Hepatocyte (in vitro differentiated cells): ENCODE data around the gene KLRK1. TPM values are rescaled to one million over a fixed set of nuclear protein-coding genes. Genes with fewer than 3 reads are reported as not detected.
A peak's percentile ranks its signal among the peaks of the same experiment; 100 is the strongest.
"Not testable (repeated sequence)": the region's sequence is repeated elsewhere in the genome, so short reads cannot be mapped to it uniquely, and the experiment has no call there.

Experiments used
- DNase-seq: peaks from one replicate; pipeline ENCODE4 v3.0.0-alpha.2; 2016; ENCODE audit warnings: low spot score
- H2AFZ ChIP-seq: fragments of 200-600 bp; sonication (generic); 2 replicates; pipeline ENCODE4 v1.6.0; 2016; ENCODE audit warnings: antibody characterized with exemption, mild to moderate bottlenecking
- H3K27ac ChIP-seq: fragments of 200-600 bp; sonication (generic); 2 replicates; pipeline ENCODE4 v1.5.1; 2016; ENCODE audit warnings: mild to moderate bottlenecking
- H3K27me3 ChIP-seq: fragments of 200-600 bp; sonication (generic); 2 replicates; pipeline ENCODE4 v1.6.1; 2016
- H3K36me3 ChIP-seq: fragments of 200-600 bp; sonication (generic); replicated peaks from 2 replicates; pipeline ENCODE4 v1.5.1; 2016; ENCODE audit warnings: low read depth; ENCODE audit not compliant: insufficient read depth
- H3K4me1 ChIP-seq: fragments of 200-600 bp; sonication (generic); 2 replicates; pipeline ENCODE4 v1.5.1; 2016; ENCODE audit warnings: mild to moderate bottlenecking, moderate library complexity; ENCODE audit not compliant: insufficient read depth
- H3K4me2 ChIP-seq: fragments of 200-600 bp; sonication (generic); 2 replicates; pipeline ENCODE4 v1.6.0; 2016
- H3K4me3 ChIP-seq: fragments of 200-600 bp; sonication (generic); 2 replicates; pipeline ENCODE4 v1.5.1; 2016; ENCODE audit warnings: mild to moderate bottlenecking
- H3K79me2 ChIP-seq: fragments of 200-600 bp; sonication (generic); 2 replicates; pipeline ENCODE4 v1.6.0; 2017; ENCODE audit warnings: mild to moderate bottlenecking
- H3K9me2 ChIP-seq: fragments of 200-600 bp; sonication (generic); replicated peaks from 2 replicates; pipeline ENCODE4 v1.6.0; 2017; ENCODE audit warnings: mild to moderate bottlenecking; ENCODE audit not compliant: insufficient read depth
- H3K9me3 ChIP-seq: fragments of 200-600 bp; sonication (generic); 2 replicates; pipeline ENCODE4 v1.5.1; 2016; ENCODE audit warnings: low read depth, mild to moderate bottlenecking
- H4K20me1 ChIP-seq: fragments of 200-600 bp; sonication (generic); 2 replicates; pipeline ENCODE4 v1.6.0; 2016; ENCODE audit warnings: mild to moderate bottlenecking; ENCODE audit not compliant: insufficient read depth, poor library complexity, severe bottlenecking
- CTCF ChIP-seq: fragments of 200-600 bp; sonication (generic); IDR thresholded peaks from 2 replicates; pipeline ENCODE4 v1.5.1; 2016; ENCODE audit warnings: antibody characterized with exemption, mild to moderate bottlenecking; ENCODE audit not compliant: poor library complexity
- EZH2 ChIP-seq: fragments of 200-600 bp; sonication (generic); IDR thresholded peaks from 2 replicates; pipeline ENCODE4 v1.6.1; 2016; ENCODE audit warnings: antibody characterized with exemption, mild to moderate bottlenecking, borderline replicate concordance
- EZH2phosphoT487 ChIP-seq: fragments of 200-600 bp; sonication (generic); IDR thresholded peaks from one replicate; pipeline ENCODE4 v1.6.1; 2018; ENCODE audit warnings: antibody characterized with exemption, mild to moderate bottlenecking, low read depth, moderate library complexity; ENCODE audit not compliant: unreplicated experiment, severe bottlenecking
- WGBS: methylation state at CpG from one replicate; pipeline ENCODE4 v1.1.6; 2016; ENCODE audit warnings: low lambda C conversion rate; ENCODE audit errors: missing lambda C conversion rate; 5-methylcytosine and 5-hydroxymethylcytosine counted together
- polyA plus RNA-seq: library from polyadenylated mRNA; unstranded; fragments of >200 nt; fragmentation: Nextera tagmentation; extraction: Ambion mirVana; gene quantifications from 2 replicates; pipeline ENCODE4 v1.2.1, GENCODE V29; 2016
- total RNA-seq: library from RNA; depleted of rRNA; stranded (reverse); fragments of >200 nt; gene quantifications from 2 replicates; pipeline ENCODE4 v1.2.3, GENCODE V29; 2014

Gene KLRK1
- total and polyA plus RNA-seq, 2 experiments from 2014 or later: 0.23 TPM; not detected in 1

DNA sequence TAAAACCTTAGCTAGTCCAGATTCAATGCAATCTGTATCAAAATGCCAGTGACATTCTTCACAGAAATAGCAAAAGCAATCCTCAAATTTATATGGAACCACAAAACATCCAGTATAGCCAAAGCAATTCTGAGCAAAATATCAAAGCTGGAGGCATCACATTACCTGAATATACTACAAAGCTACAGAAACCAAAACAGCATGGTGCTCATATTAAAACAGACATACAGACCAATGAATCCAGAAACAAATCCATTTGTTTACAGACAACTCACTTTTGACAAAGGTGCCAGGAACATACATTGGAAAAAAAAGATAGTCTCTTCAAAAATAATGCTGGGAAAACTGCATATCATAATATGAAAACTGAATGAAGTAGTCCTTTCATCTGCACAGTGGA lies 15.0 kb upstream of the KLRK1 start:
- Histone ChIP-seq H3K79me2 (no peaks in the 10 kb centered on the region), H3K4me3 (no peak overlapping the region), H3K9me3 (no peaks in the 10 kb centered on the region), H4K20me1 (no peaks in the 10 kb centered on the region), H2AFZ (no peak overlapping the region), H3K4me1 (no peaks in the 10 kb centered on the region), H3K27me3 (no peaks in the 10 kb centered on the region), H3K9me2 (no peaks in the 10 kb centered on the region), H3K27ac (no peak overlapping the region), H3K36me3 (no peaks in the 10 kb centered on the region), H3K4me2 (no peak overlapping the region)
- no peak for DNase-seq
- TF ChIP-seq CTCF: no peak

DNA sequence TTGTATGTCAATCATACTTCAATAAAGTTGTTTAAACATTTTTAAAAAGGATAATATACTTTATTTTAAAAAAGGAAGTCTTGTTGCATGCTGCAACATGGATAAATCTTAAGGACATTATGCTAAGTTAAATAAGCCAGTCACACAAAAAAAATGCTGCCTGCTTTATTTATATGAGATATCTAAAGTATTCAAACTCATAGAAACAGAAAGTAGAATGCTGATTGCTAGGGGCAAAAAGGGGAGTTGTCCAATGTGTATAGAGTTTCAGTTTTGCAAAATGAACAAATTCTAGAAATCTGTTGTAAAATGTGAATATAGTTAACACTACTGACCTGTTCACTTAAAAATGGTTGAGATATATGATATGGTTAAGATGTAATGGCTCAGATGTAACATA lies 11.0 kb upstream of the KLRK1 start:
- no peak for DNase-seq
- Histone ChIP-seq H3K36me3 (no peaks in the 10 kb centered on the region), H3K27ac (no peak overlapping the region), H3K9me2 (no peaks in the 10 kb centered on the region), H3K4me3 (no peak overlapping the region), H3K27me3 (no peaks in the 10 kb centered on the region), H3K79me2 (no peaks in the 10 kb centered on the region), H2AFZ (no peak overlapping the region), H3K4me1 (no peaks in the 10 kb centered on the region), H3K9me3 (no peaks in the 10 kb centered on the region), H4K20me1 (no peaks in the 10 kb centered on the region), H3K4me2 (no peak overlapping the region)
- TF ChIP-seq EZH2phosphoT487 (no peak), CTCF (no peak)

DNA sequence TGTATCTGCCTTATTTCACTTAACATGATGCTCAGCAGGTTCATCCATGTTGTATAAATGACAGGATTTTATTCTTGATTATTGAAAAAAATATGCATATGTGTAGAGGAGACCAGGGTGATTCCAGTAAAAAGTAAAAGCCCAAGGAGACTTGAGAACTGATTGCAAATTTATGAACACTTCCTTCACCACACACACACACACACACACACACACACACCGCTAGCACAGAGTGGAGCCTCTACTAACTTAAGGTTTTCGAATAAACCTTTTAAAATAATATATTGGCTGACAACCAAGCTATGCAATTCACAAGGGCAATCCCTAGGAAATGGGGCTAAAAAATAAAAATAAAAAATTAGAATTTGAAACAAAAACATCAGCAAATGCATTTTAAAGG lies 8.3 kb upstream of the KLRK1 start:
- 95% methylated on average over 2 of the region's 2 CpGs for WGBS
- Histone ChIP-seq H3K36me3 (no peaks in the 10 kb centered on the region), H2AFZ (no peak overlapping the region), H4K20me1 (no peaks in the 10 kb centered on the region), H3K9me3 (no peaks in the 10 kb centered on the region), H3K4me2 (no peak overlapping the region), H3K9me2 (no peaks in the 10 kb centered on the region), H3K79me2 (no peaks in the 10 kb centered on the region), H3K4me1 (peaks cover 6% of the 10 kb centered on the region), H3K27ac (no peak overlapping the region), H3K27me3 (no peaks in the 10 kb centered on the region), H3K4me3 (no peak overlapping the region)
- TF ChIP-seq CTCF (no peak), EZH2phosphoT487 (no peak), EZH2 (no peak)
- no peak for DNase-seq

- Histone ChIP-seq H3K9me2 (no peaks in the 10 kb centered on the region), H3K4me3 (no peak overlapping the region), H3K36me3 (no peaks in the 10 kb centered on the region), H3K27ac (no peak overlapping the region), H3K4me2 (no peak overlapping the region), H4K20me1 (no peaks in the 10 kb centered on the region), H3K4me1 (peaks cover 6% of the 10 kb centered on the region), H2AFZ (no peak overlapping the region), H3K79me2 (no peaks in the 10 kb centered on the region), H3K9me3 (no peaks in the 10 kb centered on the region), H3K27me3 (no peaks in the 10 kb centered on the region)
- no peak for TF ChIP-seq EZH2phosphoT487
- no peak for TF ChIP-seq CTCF
- no peak for TF ChIP-seq EZH2
- 69% methylated on average over 2 of the region's 2 CpGs for WGBS
- DNase-seq: no peak
These were observed 7.5 kb upstream of the KLRK1 start for GRCh38 chr12:10397296-10397695.

- not testable (repeated sequence) for H3K36me3 ChIP-seq, H3K9me2 ChIP-seq, H3K27me3 ChIP-seq, H3K4me3 ChIP-seq, H4K20me1 ChIP-seq, H2AFZ ChIP-seq, H3K79me2 ChIP-seq, H3K4me1 ChIP-seq, DNase-seq, H3K9me3 ChIP-seq
- Histone ChIP-seq H3K27ac (peak overlapping the region; percentile 58), H3K4me2 (peak overlapping the region; percentile 40)
- WGBS: 92% methylated on average over 15 of the region's 15 CpGs
These were observed 6.3 kb upstream of the KLRK1 start for GRCh38 chr12:10396176-10396575.
